HG03064 (cell line): ENCODE results near the gene PRDM11.

Source experiments
- ATAC-seq: cut with Tn5 transposase; IDR thresholded peaks from one replicate; pipeline ENCODE4 v1.9.1; 2021; ENCODE audit warnings: low read depth; ENCODE audit not compliant: unreplicated experiment

The PRDM11 gene

GRCh38 chr11:45156741-45157140 is 10.3 kb downstream of the PRDM11 start:
- ATAC-seq: no peak

DNA sequence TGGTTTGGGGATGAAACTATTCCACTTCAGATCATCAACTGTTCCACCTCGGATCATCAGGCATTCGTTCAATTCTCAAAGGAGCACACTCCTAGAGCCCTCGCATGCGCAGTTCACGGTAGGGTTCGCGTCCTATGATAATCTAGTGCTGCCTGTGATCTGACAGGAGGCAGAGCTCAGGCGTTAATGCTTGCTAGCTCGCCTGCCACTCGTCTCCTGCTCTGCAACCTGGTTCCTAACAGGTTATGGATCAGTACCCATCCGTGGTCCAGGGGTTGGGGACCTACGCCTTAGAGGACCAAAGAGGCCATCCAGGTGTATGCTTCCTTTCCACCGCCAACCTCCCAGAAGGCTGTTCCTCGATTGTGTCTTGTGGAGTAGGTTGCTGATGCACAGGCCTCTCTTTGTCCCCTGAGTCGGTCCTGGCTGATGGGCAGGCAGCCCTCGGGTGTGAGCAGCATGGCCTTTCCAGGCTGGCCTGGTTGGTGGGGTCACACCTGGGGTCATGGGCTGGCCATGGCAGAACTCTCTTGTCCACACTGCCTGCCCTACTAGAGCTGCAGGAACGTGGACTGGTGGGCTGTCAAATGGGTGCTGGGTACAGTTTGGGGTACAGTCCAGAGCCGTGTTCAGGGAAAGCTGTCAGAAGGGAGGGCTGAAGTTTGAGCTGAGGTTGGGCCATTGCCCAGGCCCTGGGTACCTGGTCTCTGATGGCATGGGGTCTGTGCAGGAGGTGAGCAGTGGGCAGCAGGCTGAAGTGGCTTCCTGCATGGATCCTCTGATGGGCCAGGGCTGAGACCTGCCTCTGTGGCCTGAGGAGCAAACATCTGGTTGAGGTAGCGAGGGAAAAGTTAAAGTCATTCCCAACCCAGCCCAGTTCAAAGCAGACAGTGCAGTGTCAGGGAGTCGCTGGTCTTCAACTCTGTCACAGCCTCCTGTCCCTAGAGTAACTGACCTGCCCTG is 11.1 kb downstream of the PRDM11 start:
- ATAC-seq: no peak

GRCh38 chr11:45158210-45158731 is 11.8 kb downstream of the PRDM11 start:
- no peak for ATAC-seq

- no peak for ATAC-seq
Observed at GRCh38 chr11:45158891-45159605, 12.6 kb downstream of the PRDM11 start.

- no peak for ATAC-seq
Observed at GRCh38 chr11:45159781-45160365, 13.4 kb downstream of the PRDM11 start.

GRCh38 chr11:45161252-45162063 is 15.0 kb downstream of the PRDM11 start:
- no peak for ATAC-seq

DNA sequence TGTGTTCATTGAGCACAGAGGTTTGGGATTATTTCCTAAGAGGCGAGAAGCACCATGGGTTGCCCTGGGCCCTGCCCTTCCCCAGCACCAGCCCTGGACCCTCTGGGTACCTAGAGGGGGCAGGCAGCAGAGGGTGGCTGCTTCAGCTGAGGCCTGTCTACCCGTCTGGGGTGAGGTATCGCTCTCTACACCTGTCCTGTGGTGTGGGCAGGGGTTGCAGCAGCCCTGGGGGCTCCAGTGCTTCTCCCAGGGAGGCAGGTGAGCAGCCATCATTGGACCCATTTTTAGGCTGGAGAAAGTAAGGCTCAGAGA is 15.6 kb downstream of the PRDM11 start:
- ATAC-seq: no peak

DNA sequence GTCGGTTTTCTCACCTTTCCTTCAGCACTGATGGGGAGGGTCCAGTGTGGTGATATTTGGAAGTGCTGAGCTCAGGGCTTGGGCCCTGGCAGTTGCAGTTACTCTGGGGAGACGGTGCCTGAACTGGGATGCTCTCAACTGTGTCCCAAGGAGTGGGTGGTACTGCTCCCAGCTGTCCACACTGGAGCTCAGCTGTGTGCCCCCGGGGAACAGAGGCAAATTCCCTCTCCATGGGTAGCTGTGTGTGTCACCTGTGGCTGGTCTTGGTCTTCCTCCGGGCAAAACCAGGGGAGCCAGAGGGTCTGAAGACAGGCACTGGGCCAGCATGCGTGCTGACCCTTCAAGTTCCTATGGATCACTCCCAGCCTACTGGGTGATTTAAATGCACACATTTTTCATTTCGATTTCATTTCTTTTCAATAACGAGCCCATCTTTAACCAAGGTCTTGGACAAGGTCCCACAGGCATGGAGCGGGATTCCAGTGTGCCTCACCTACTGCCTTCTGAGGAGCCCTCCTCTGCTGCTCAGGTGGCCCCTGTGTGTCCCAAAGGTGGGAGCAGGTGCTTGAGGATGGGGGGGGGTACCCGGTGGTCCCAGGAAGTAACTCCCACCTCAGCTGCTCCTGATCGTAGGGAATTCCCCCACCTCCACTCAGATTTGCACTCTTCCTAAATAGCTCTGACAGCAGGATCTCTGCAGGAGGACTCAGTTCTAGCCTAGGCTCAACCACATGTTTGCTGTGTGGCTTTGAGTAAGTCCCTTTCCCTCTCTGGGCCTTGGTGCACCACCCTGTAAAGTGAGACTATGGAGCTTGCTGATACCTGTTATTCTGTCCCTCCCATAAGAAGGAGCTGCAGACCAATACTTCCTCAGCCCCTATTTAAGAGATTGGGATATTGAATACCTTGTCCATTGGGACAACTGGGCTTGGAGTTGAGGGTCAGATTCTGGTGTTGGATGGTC is 16.8 kb downstream of the PRDM11 start:
- no peak for ATAC-seq

- no peak for ATAC-seq
Observed at GRCh38 chr11:45163956-45164575, 17.6 kb downstream of the PRDM11 start.

- ATAC-seq: no peak
Observed at GRCh38 chr11:45165386-45165785, 18.9 kb downstream of the PRDM11 start.

DNA sequence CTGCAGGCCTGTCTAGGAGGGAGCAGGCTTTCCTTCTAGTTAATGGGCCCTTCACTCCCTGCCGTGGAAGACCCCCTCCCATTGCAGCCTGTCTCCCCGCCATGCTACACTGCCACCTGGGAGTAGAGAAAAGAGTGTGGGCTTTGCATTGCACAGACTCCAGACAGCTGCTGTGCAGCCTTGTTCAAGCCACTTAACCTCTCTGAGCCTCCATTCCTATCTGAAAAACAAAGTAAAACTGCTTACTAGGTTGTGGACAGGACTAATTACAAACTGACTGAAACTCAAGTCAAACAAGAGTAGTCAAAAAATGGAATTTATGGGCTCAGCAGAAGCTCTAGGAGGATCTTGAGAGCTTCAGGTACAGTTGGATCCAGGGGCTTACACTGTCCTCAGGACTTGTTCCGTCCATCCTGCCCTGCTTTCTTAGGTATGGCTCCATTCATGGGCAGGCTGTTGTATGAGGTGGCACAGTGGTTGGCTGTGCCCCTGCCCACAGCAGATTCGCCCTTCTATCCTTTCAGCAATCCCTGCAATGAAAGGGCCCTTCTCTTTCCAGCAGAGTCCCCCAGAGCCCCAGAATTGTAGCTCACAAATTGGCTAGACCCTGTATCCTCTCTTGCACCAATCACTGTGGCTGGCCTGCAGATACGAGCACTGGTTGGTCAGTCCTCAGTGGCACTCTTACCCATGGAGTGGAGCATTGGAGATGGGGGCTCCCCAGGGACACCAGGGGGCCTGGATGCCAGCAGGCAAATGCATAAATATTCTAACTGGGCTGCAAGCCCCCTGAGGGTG is 19.6 kb downstream of the PRDM11 start:
- ATAC-seq: no peak

GRCh38 chr11:45166604-45166897 is 20.1 kb downstream of the PRDM11 start:
- ATAC-seq: no peak

DNA sequence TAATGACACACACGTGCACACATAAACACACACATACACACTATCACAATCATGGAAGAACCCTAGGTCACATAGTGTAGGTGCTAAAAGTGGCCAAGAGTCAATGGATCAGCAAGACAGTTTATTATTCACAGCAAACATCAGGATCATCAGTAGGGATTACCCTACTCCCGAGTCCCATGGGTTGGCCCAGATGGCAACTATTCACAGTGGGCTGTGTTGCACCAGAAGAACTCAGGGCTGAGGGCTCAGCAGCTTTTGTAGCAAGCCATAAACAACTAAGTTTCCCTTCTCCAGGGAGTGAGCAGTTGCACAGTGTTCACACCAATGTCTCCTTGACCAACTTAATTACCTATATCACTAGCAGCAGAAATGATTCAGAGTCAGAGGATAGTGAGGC is 20.8 kb downstream of the PRDM11 start:
- no peak for ATAC-seq

GRCh38 chr11:45168366-45169130 is 22.1 kb downstream of the PRDM11 start:
- no peak for ATAC-seq

DNA sequence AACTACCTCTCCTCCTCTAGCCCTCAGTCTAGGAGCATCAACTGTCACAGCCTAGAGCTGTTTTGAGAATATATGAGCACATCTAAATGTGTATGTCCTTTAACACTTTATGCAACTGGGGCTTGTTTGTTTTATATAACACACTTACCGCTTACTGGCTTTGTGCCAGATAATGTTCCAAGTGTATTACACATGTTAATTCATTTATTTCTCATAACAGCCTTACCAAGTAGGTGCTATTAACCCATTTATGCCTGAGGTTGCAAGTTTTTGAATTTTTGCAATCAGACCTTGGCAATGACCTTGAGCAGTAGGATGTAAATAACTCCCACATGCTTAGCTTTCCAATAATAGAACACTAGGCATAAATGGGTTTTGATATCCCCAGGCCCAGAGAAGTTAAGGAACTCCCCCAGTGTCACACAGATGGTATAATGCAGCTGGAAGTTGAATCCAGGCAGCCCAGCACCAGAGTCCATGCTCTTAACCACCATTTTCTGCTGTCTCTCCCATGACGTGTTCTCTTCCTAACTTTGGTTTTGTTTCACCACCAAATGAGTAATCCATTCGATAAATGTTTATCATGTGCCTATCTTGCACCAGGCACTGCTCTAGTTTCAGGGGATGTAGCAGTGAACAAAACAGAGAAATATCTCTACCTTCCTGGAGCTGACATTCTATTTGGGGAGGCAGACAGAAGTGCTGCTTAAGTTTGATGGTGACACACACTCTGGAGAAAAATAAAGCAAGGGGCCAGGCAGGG is 23.1 kb downstream of the PRDM11 start:
- ATAC-seq: no peak

- ATAC-seq: no peak
Observed at GRCh38 chr11:45170484-45170883, 24.0 kb downstream of the PRDM11 start.

- ATAC-seq: no peak
Observed at GRCh38 chr11:45171550-45171949, 25.1 kb downstream of the PRDM11 start.
